Measurements from ENCODE around the gene ZNF616.

ZNF616 gene

DNA sequence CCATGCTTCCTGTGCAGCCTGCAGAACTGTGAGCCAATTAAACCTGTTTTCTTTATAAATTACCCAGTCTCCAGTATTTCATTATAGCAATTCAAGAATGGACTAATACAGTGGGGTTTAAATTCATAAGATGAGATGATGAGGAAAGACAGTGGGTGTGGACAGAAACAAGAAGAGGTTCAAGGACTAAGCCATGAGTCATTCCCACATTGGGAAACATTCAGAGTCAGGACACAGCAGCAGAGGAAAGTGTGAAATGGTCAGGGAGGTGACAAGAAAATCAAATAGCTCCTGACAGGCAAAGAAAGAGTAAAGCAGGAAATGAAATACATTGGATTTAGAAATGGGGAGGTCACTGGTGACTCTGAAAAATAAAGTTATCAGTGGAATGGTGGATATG is 53.3 kb downstream of the ZNF616 start:
- no peak overlapping the region for H3K27ac ChIP-seq
- H3K4me1 ChIP-seq, result no peaks in the 10 kb centered on the region
- peaks cover 96% of the 10 kb centered on the region for H3K36me3 ChIP-seq

DNA sequence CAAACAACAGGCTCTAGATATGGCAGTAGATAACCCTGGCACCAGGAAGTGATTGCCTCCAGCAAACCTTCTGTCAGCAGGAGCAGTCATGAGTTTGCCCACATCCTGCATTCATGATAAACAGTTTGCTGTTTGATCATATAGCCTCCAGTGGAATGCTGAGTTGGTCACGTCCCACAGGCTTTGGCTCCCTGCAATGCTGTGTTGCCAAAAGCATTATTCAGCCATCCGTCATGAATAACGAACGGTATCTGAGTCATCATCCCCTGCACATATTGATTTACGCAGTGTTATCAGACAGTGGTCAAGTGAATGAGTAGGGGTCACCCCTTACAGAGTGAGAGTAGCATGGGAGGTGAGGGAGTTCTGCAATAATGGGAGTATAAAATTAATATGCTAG is 69.2 kb downstream of the ZNF616 start:
- Histone ChIP-seq H3K36me3 (peaks cover 92% of the 10 kb centered on the region), H3K9me3 (peaks cover 96% of the 10 kb centered on the region)
- no peak for TF ChIP-seq Cebpa-rat (IDR thresholded peaks at IDR 0.05)

More for the DNA sequence above, 53.3 kb downstream of the ZNF616 start:
- no peaks in the 10 kb centered on the region for H4K20me1 ChIP-seq
- no peak overlapping the region for H3K9ac ChIP-seq
- peaks cover 4% of the 10 kb centered on the region; the same call in 1 of the 2 replicates for H3K27me3 ChIP-seq
- H3K4me2 ChIP-seq, result no peak overlapping the region
- no peak for TF ChIP-seq Cebpa-rat (IDR thresholded peaks at IDR 0.05)
- peaks cover 98% of the 10 kb centered on the region for H3K9me3 ChIP-seq
- no peak overlapping the region for H3K4me3 ChIP-seq

DNA sequence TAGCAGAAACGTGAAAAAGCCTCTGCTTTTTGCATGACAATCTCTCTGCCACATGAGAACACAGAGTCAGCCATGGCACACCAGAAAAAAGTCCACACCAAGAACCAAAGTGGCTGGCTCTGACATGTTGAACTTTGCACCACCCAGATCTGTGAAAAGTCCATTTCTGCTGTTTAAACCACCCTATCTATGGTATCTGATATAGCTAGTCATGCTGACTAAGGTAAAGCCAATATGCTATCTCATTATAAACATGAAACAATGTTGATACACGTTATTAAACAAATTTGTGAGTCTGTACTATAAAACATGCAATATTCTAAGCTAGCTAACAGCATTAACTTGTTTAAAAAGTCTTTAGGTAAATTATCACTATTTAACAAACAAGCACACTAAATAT is 70.1 kb downstream of the ZNF616 start:
- Histone ChIP-seq H3K36me3 (peaks cover 92% of the 10 kb centered on the region), H3K4me1 (no peaks in the 10 kb centered on the region), H3K27ac (no peak overlapping the region), H3K4me2 (no peak overlapping the region), H4K20me1 (no peaks in the 10 kb centered on the region), H3K9me3 (peaks cover 96% of the 10 kb centered on the region), H3K27me3 (no peaks in the 10 kb centered on the region), H3K4me3 (no peak overlapping the region), H3K9ac (no peak overlapping the region)
- no peak for TF ChIP-seq Cebpa-rat (IDR thresholded peaks at IDR 0.05)

More for the DNA sequence above, 69.2 kb downstream of the ZNF616 start:
- Histone ChIP-seq H4K20me1 (no peaks in the 10 kb centered on the region), H3K9ac (no peak overlapping the region), H3K4me2 (no peak overlapping the region), H3K27me3 (no peaks in the 10 kb centered on the region), H3K4me1 (no peaks in the 10 kb centered on the region), H3K27ac (no peak overlapping the region), H3K4me3 (peak overlapping the region; percentile 12; the same call in 1 of the 2 replicates)

DNA sequence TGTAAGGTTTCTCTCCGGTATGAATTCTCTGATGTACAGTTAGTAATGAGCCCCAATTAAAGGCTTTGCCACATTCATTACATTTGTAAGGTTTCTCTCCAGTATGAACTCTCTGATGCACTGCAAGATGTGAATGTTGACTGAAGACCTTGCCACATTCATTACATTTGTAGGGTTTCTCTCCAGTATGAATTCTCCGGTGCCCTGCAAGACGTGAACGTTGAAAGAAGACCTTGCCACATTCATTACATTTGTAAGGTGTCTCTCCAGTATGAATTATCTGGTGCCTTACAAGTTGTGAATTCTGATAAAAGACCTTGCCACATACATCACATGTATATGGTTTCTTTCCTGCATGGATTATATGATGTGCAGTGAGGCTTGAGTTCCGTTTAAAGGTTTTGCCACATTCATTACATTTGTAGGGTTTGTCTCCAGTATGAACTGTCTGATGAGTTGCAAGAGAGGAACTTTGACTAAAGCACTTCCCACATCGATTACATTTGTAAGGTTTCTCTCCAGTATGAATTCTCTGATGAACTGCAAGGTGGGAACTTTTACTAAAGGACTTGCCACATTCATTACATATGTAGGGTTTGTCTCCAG is 73.4 kb downstream of the ZNF616 start:
- no peak for TF ChIP-seq Cebpa-rat (IDR thresholded peaks at IDR 0.05)
- no peaks in the 10 kb centered on the region for H3K27me3 ChIP-seq
- no peak overlapping the region for H3K9ac ChIP-seq
- H3K36me3 ChIP-seq, result peaks cover 96% of the 10 kb centered on the region
- H4K20me1 ChIP-seq, result no peaks in the 10 kb centered on the region
- H3K27ac ChIP-seq, result no peak overlapping the region
- H3K4me2 ChIP-seq, result no peak overlapping the region
- H3K4me1 ChIP-seq, result no peaks in the 10 kb centered on the region
- 0 out of 2 replicates have a peak overlapping the region, but pooled peaks have one; percentile 33 for H3K4me3 ChIP-seq
- H3K9me3 ChIP-seq, result peaks cover 100% of the 10 kb centered on the region

DNA sequence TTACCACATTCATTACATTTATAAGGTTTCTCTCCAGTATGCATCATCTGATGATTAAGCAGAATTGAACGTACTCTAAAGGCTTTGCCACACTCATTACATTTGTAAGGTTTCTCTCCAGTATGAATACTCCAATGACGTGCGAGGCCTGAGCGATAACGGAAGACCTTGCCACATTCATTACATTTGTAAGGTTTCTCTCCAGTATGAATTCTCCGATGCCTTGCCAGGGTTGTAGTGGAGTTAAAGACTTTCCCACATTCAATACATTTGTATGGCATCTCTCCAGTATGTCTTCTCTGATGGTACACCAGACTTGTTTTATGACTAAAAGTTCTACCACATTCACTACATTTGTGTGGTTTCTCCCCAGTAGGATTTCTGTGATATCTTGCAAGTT is 74.3 kb downstream of the ZNF616 start:
- TF ChIP-seq Cebpa-rat (IDR thresholded peaks at IDR 0.05), result no peak
- H3K27me3 ChIP-seq, result no peaks in the 10 kb centered on the region
- H4K20me1 ChIP-seq, result no peaks in the 10 kb centered on the region
- H3K9ac ChIP-seq, result no peak overlapping the region
- H3K36me3 ChIP-seq, result peaks cover 92% of the 10 kb centered on the region
- no peaks in the 10 kb centered on the region for H3K4me1 ChIP-seq
- 0 out of 2 replicates have a peak overlapping the region, but pooled peaks have one; percentile 33 for H3K4me3 ChIP-seq
- peaks cover 100% of the 10 kb centered on the region for H3K9me3 ChIP-seq
- H3K27ac ChIP-seq, result no peak overlapping the region
- H3K4me2 ChIP-seq, result no peak overlapping the region

Measured in BLaER1 (cell line).